Measurements from ENCODE around the gene ARID5B.

The ARID5B gene

GRCh38 chr10:62029401-62029800 is 127.9 kb downstream of the ARID5B start:
- DNase-seq (ENCODE audit: low read depth in 1 of 2, low spot score in 1 of 2): no peak

GRCh38 chr10:62031507-62031906 is 130.0 kb downstream of the ARID5B start:
- no peak for DNase-seq (ENCODE audit: low read depth in 1 of 2, low spot score in 1 of 2)

GRCh38 chr10:62033125-62033524 is 131.6 kb downstream of the ARID5B start:
- DNase-seq (ENCODE audit: low read depth in 1 of 2, low spot score in 1 of 2): no peak

GRCh38 chr10:62034096-62034640 is 132.7 kb downstream of the ARID5B start:
- DNase-seq (ENCODE audit: low read depth in 1 of 2, low spot score in 1 of 2): no peak

- DNase-seq (ENCODE audit: low read depth in 1 of 2, low spot score in 1 of 2): no peak
These were observed 134.9 kb downstream of the ARID5B start for GRCh38 chr10:62036186-62037081.

- no peak for DNase-seq (ENCODE audit: low read depth in 1 of 2, low spot score in 1 of 2)
These were observed 135.8 kb downstream of the ARID5B start for GRCh38 chr10:62037166-62037831.

GRCh38 chr10:62037890-62038608 is 136.6 kb downstream of the ARID5B start:
- DNase-seq (ENCODE audit: low read depth in 1 of 2, low spot score in 1 of 2): no peak

- DNase-seq (ENCODE audit: low read depth in 1 of 2, low spot score in 1 of 2): peak in 1 of 2 donors; percentile 76
These were observed 137.2 kb downstream of the ARID5B start for GRCh38 chr10:62038609-62039190.

GRCh38 chr10:62039954-62040353 is 138.5 kb downstream of the ARID5B start:
- no peak for DNase-seq (ENCODE audit: low read depth in 1 of 2, low spot score in 1 of 2)

GRCh38 chr10:62040881-62041280 is 139.4 kb downstream of the ARID5B start:
- no peak for DNase-seq (ENCODE audit: low read depth in 1 of 2, low spot score in 1 of 2)

- no peak for DNase-seq (ENCODE audit: low read depth in 1 of 2, low spot score in 1 of 2)
These were observed 142.0 kb downstream of the ARID5B start for GRCh38 chr10:62043421-62044021.

GRCh38 chr10:62044566-62044965 is 143.1 kb downstream of the ARID5B start:
- DNase-seq (ENCODE audit: low read depth in 1 of 2, low spot score in 1 of 2): no peak

GRCh38 chr10:62045765-62046521 is 144.4 kb downstream of the ARID5B start:
- no peak for DNase-seq (ENCODE audit: low read depth in 1 of 2, low spot score in 1 of 2)

- peak in 1 of 2 donors; percentile 30 for DNase-seq (ENCODE audit: low read depth in 1 of 2, low spot score in 1 of 2)
These were observed 145.2 kb downstream of the ARID5B start for GRCh38 chr10:62046522-62047227.

- DNase-seq (ENCODE audit: low read depth in 1 of 2, low spot score in 1 of 2): no peak
These were observed 145.9 kb downstream of the ARID5B start for GRCh38 chr10:62047228-62047892.

- DNase-seq (ENCODE audit: low read depth in 1 of 2, low spot score in 1 of 2): no peak
These were observed 146.5 kb downstream of the ARID5B start for GRCh38 chr10:62047960-62048383.

- DNase-seq (ENCODE audit: low read depth in 1 of 2, low spot score in 1 of 2): no peak
These were observed 147.0 kb downstream of the ARID5B start for GRCh38 chr10:62048470-62048869.

GRCh38 chr10:62048919-62049623 is 147.6 kb downstream of the ARID5B start:
- DNase-seq (ENCODE audit: low read depth in 1 of 2, low spot score in 1 of 2): peak; percentile 63 to 78

Measured in activated CD4-positive, alpha-beta T cell treated with anti-CD3 and anti-CD28 coated beads, Interleukin-2, amount 50 U/mL, for 24 hours (primary cell).